SU-DHL-6 (cell line): ENCODE results near the gene NRIP3.

Source experiments
- H2AFZ ChIP-seq: fragments of 200-600 bp; sonication (generic); 2 replicates; pipeline ENCODE4 v1.6.1; 2014; ENCODE audit warnings: low read depth, mild to moderate bottlenecking, moderate library complexity, mixed read lengths, antibody characterized with exemption, low read length; ENCODE audit not compliant: severe bottlenecking
- H3F3A ChIP-seq: fragments of 200-600 bp; shearing (Covaris generic); 2 replicates; pipeline ENCODE4 v1.6.0; 2016; ENCODE audit warnings: antibody characterized with exemption, mild to moderate bottlenecking; ENCODE audit not compliant: insufficient read depth
- H3K27ac ChIP-seq: fragments of 200-600 bp; sonication (generic); 2 replicates; pipeline ENCODE4 v1.5.1; 2016; ENCODE audit warnings: low read depth, mild to moderate bottlenecking, low read length, moderate library complexity, mixed read lengths
- H3K27me3 ChIP-seq: fragments of 200-600 bp; sonication (generic), shearing (Covaris generic); 2 replicates; pipeline ENCODE4 v1.6.0; 2014; ENCODE audit warnings: mild to moderate bottlenecking, low read length
- H3K36me3 ChIP-seq: fragments of 200-600 bp; sonication (generic); 2 replicates; pipeline ENCODE4 v1.6.1; 2014; ENCODE audit warnings: mild to moderate bottlenecking, low read length, mixed read lengths
- H3K4me2 ChIP-seq: fragments of 300-600, 200-600 bp; shearing (Covaris generic), sonication (generic); 2 replicates; pipeline ENCODE4 v1.6.0; 2014; ENCODE audit warnings: low read length, low read depth, mild to moderate bottlenecking; ENCODE audit not compliant: poor library complexity, severe bottlenecking
- H3K4me3 ChIP-seq: fragments of 200-600 bp; sonication (generic); 2 replicates; pipeline ENCODE4 v1.5.1; 2014; ENCODE audit warnings: antibody characterized with exemption, low read length, mild to moderate bottlenecking, mixed read lengths; ENCODE audit not compliant: insufficient read depth, poor library complexity, severe bottlenecking
- H3K79me2 ChIP-seq: fragments of 200-600 bp; sonication (generic); 2 replicates; pipeline ENCODE4 v1.6.1; 2014; ENCODE audit warnings: mild to moderate bottlenecking, low read length, moderate library complexity; ENCODE audit not compliant: insufficient read depth
- H3K9ac ChIP-seq: fragments of 200-600 bp; sonication (generic); 2 replicates; pipeline ENCODE4 v1.7.0; 2014; ENCODE audit warnings: mild to moderate bottlenecking, low read length
- H3K9me2 ChIP-seq: fragments of 200-600 bp; sonication (generic); replicated peaks from 2 replicates; pipeline ENCODE4 v1.6.1; 2014; ENCODE audit warnings: low read length; ENCODE audit not compliant: insufficient read depth
- H3K9me3 ChIP-seq: fragments of 200-600 bp; sonication (generic); 2 replicates; pipeline ENCODE4 v1.6.1; 2014; ENCODE audit warnings: low read length, mixed read lengths; ENCODE audit not compliant: insufficient read depth
- H4K20me1 ChIP-seq: fragments of 200-600 bp; sonication (generic); 2 replicates; pipeline ENCODE4 v1.6.1; 2014; ENCODE audit warnings: low read depth, mild to moderate bottlenecking, antibody characterized with exemption, low read length, moderate library complexity, mixed read lengths
- CTCF ChIP-seq: fragments of 200-600 bp; sonication (generic); IDR thresholded peaks from one replicate; pipeline ENCODE4 v1.5.1; 2017; ENCODE audit warnings: antibody characterized with exemption, mild to moderate bottlenecking, low read length, moderate library complexity; ENCODE audit not compliant: insufficient read depth, poor library complexity, severe bottlenecking
- EZH2phosphoT487 ChIP-seq: fragments of 200-600 bp; sonication (generic), shearing (Covaris generic); conservative IDR thresholded peaks from 2 replicates; pipeline ENCODE4 v1.6.1; 2018; ENCODE audit warnings: mild to moderate bottlenecking, antibody characterized with exemption, low read length, moderate library complexity, mixed read lengths

NRIP3 gene

GRCh38 chr11:8948886-8949285 lies 54.9 kb downstream of the NRIP3 start:
- no peaks in the 10 kb centered on the region for H3K9me2 ChIP-seq
- no peak overlapping the region for H3K27ac ChIP-seq
- H3K4me3 ChIP-seq: no peak overlapping the region
- TF ChIP-seq CTCF: no peak
- TF ChIP-seq EZH2phosphoT487: no peak
- H3K36me3 ChIP-seq: peaks cover 42% of the 10 kb centered on the region
- H2AFZ ChIP-seq: no peak overlapping the region
- no peak overlapping the region for H3K4me2 ChIP-seq
- H3K9ac ChIP-seq: no peak overlapping the region
- H3K27me3 ChIP-seq: no peaks in the 10 kb centered on the region
- H3F3A ChIP-seq: no peaks in the 10 kb centered on the region; the same call in 1 of the 2 replicates
- H3K9me3 ChIP-seq: no peaks in the 10 kb centered on the region
- H3K79me2 ChIP-seq: no peaks in the 10 kb centered on the region
- peaks cover 7% of the 10 kb centered on the region; the same call in 1 of the 2 replicates for H4K20me1 ChIP-seq

GRCh38 chr11:8947230-8947943 lies 56.4 kb downstream of the NRIP3 start:
- H3K4me2 ChIP-seq: no peak overlapping the region
- no peaks in the 10 kb centered on the region for H3K9me2 ChIP-seq
- no peaks in the 10 kb centered on the region; the same call in 1 of the 2 replicates for H3F3A ChIP-seq
- H3K27me3 ChIP-seq: no peaks in the 10 kb centered on the region
- H3K79me2 ChIP-seq: no peaks in the 10 kb centered on the region
- peaks cover 32% of the 10 kb centered on the region for H3K36me3 ChIP-seq
- H2AFZ ChIP-seq: no peak overlapping the region
- H3K9ac ChIP-seq: no peak overlapping the region
- no peak overlapping the region for H3K27ac ChIP-seq
- H3K4me3 ChIP-seq: no peak overlapping the region
- H4K20me1 ChIP-seq: peaks cover 7% of the 10 kb centered on the region; the same call in 1 of the 2 replicates
- no peak for TF ChIP-seq CTCF
- no peak for TF ChIP-seq EZH2phosphoT487
- H3K9me3 ChIP-seq: no peaks in the 10 kb centered on the region

GRCh38 chr11:8942518-8943066 lies 61.2 kb downstream of the NRIP3 start, which contains the start of gene ASCL3:
ASCL3 (minus strand) TSS chr11:8943016; CDS start chr11:8938161, 4,855 bp downstream.
- no peak within 1 kb of the TSS for H3K9ac ChIP-seq
- H3K9me3 ChIP-seq: no peaks in the 10 kb centered on the region
- H3F3A ChIP-seq: no peaks in the 10 kb centered on the region
- no peak within 1 kb of the TSS for H2AFZ ChIP-seq
- no peaks in the 10 kb centered on the region for H4K20me1 ChIP-seq
- no peak within 1 kb of the TSS for H3K4me3 ChIP-seq
- H3K79me2 ChIP-seq: no peaks in the 10 kb centered on the region
- peaks cover 8% of the 10 kb centered on the region for H3K36me3 ChIP-seq
- no peak within 1 kb of the TSS for H3K4me2 ChIP-seq
- no peak for TF ChIP-seq EZH2phosphoT487
- TF ChIP-seq CTCF: no peak
- H3K27me3 ChIP-seq: no peaks in the 10 kb centered on the region
- no peaks in the 10 kb centered on the region for H3K9me2 ChIP-seq
- no peak within 1 kb of the TSS for H3K27ac ChIP-seq
